ENCODE data around the gene NMRK1.

DNA sequence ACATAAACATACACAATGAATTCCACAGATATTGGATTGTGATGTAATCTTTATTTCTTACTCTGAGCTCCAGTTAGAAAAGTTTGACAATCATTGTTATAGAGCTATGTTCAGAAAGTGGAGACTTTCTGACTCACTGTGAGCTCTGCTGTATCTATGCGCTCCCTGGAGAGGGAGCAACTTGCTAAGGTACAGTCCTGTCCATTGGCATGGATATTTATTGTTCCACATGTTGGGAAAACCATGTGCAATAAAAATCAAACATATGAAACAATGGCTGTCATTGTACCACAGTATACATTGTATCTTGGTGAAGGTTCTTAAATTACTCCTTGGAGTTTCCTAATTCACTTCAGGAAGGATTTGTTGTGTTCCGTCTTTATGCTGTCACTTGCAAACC lies 26.8 kb downstream of the NMRK1 start:
- TF ChIP-seq, protein P1, sequence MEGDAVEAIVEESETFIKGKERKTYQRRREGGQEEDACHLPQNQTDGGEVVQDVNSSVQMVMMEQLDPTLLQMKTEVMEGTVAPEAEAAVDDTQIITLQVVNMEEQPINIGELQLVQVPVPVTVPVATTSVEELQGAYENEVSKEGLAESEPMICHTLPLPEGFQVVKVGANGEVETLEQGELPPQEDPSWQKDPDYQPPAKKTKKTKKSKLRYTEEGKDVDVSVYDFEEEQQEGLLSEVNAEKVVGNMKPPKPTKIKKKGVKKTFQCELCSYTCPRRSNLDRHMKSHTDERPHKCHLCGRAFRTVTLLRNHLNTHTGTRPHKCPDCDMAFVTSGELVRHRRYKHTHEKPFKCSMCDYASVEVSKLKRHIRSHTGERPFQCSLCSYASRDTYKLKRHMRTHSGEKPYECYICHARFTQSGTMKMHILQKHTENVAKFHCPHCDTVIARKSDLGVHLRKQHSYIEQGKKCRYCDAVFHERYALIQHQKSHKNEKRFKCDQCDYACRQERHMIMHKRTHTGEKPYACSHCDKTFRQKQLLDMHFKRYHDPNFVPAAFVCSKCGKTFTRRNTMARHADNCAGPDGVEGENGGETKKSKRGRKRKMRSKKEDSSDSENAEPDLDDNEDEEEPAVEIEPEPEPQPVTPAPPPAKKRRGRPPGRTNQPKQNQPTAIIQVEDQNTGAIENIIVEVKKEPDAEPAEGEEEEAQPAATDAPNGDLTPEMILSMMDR (IDR thresholded peaks at IDR 0.05) = no peak
- no peak for TF ChIP-seq ZFX (IDR thresholded peaks at IDR 0.05; ENCODE audit: borderline replicate concordance)
